ENCODE data around the gene SPESP1.

The SPESP1 gene

GRCh38 chr15:68985361-68985891, 55.1 kb downstream of the SPESP1 start:
- no peak for TF ChIP-seq ZNF274 (IDR thresholded peaks at IDR 0.05; ENCODE audit: low read depth, low read length)
- no peak for TF ChIP-seq SUZ12 (IDR thresholded peaks at IDR 0.05; ENCODE audit: extremely low read depth, insufficient read depth, insufficient read length)
- no peak for TF ChIP-seq YY1 (IDR thresholded peaks at IDR 0.05; ENCODE audit: insufficient read depth, insufficient read length)
- H3K36me3 ChIP-seq (ENCODE audit: insufficient read depth, insufficient read length, low read length): no peaks in the 10 kb centered on the region
- no peak for DNase-seq (ENCODE audit: low read depth, low spot score)
- no peak overlapping the region for H3K4me3 ChIP-seq (ENCODE audit: insufficient read length, low read depth)
- peaks cover 3% of the 10 kb centered on the region for H3K27me3 ChIP-seq (ENCODE audit: insufficient read depth, insufficient read length)
- H3K9me3 ChIP-seq (ENCODE audit: insufficient read depth, low read length): peaks cover 8% of the 10 kb centered on the region; the same call in 1 of the 2 replicates
- H3K4me1 ChIP-seq (ENCODE audit: insufficient read depth, insufficient read length): peaks cover 5% of the 10 kb centered on the region
- no peak overlapping the region for H3K9ac ChIP-seq (ENCODE audit: insufficient read length, low read depth)

- Histone ChIP-seq H3K27me3 (ENCODE audit: insufficient read depth, insufficient read length) (peaks cover 3% of the 10 kb centered on the region), H3K9me3 (ENCODE audit: insufficient read depth, low read length) (peaks cover 8% of the 10 kb centered on the region; the same call in 1 of the 2 replicates), H3K36me3 (ENCODE audit: insufficient read depth, insufficient read length, low read length) (no peaks in the 10 kb centered on the region), H3K4me3 (ENCODE audit: insufficient read length, low read depth) (no peak overlapping the region), H3K4me1 (ENCODE audit: insufficient read depth, insufficient read length) (peaks cover 9% of the 10 kb centered on the region), H3K9ac (ENCODE audit: insufficient read length, low read depth) (no peak overlapping the region)
- no peak for TF ChIP-seq SUZ12 (IDR thresholded peaks at IDR 0.05; ENCODE audit: extremely low read depth, insufficient read depth, insufficient read length)
- TF ChIP-seq ZNF274 (IDR thresholded peaks at IDR 0.05; ENCODE audit: low read depth, low read length): no peak
- no peak for TF ChIP-seq YY1 (IDR thresholded peaks at IDR 0.05; ENCODE audit: insufficient read depth, insufficient read length)
- DNase-seq (ENCODE audit: low read depth, low spot score): no peak
Measured at GRCh38 chr15:68986322-68986721, 56.0 kb downstream of the SPESP1 start.

GRCh38 chr15:68987120-68987519, 56.8 kb downstream of the SPESP1 start:
- H3K36me3 ChIP-seq (ENCODE audit: insufficient read depth, insufficient read length, low read length): no peaks in the 10 kb centered on the region
- peaks cover 3% of the 10 kb centered on the region for H3K27me3 ChIP-seq (ENCODE audit: insufficient read depth, insufficient read length)
- TF ChIP-seq ZNF274 (IDR thresholded peaks at IDR 0.05; ENCODE audit: low read depth, low read length): no peak
- TF ChIP-seq YY1 (IDR thresholded peaks at IDR 0.05; ENCODE audit: insufficient read depth, insufficient read length): no peak
- TF ChIP-seq SUZ12 (IDR thresholded peaks at IDR 0.05; ENCODE audit: extremely low read depth, insufficient read depth, insufficient read length): no peak

GRCh38 chr15:68987676-68988075, 57.4 kb downstream of the SPESP1 start:
- no peak for TF ChIP-seq ZNF274 (IDR thresholded peaks at IDR 0.05; ENCODE audit: low read depth, low read length)
- TF ChIP-seq YY1 (IDR thresholded peaks at IDR 0.05; ENCODE audit: insufficient read depth, insufficient read length): no peak
- TF ChIP-seq SUZ12 (IDR thresholded peaks at IDR 0.05; ENCODE audit: extremely low read depth, insufficient read depth, insufficient read length): no peak
- Histone ChIP-seq H3K27me3 (ENCODE audit: insufficient read depth, insufficient read length) (peaks cover 3% of the 10 kb centered on the region), H3K36me3 (ENCODE audit: insufficient read depth, insufficient read length, low read length) (no peaks in the 10 kb centered on the region), H3K4me1 (ENCODE audit: insufficient read depth, insufficient read length) (peaks cover 9% of the 10 kb centered on the region), H3K4me3 (ENCODE audit: insufficient read length, low read depth) (no peak overlapping the region), H3K9ac (ENCODE audit: insufficient read length, low read depth) (no peak overlapping the region), H3K9me3 (ENCODE audit: insufficient read depth, low read length) (no peaks in the 10 kb centered on the region)
- DNase-seq (ENCODE audit: low read depth, low spot score): no peak

More at GRCh38 chr15:68987120-68987519, 56.8 kb downstream of the SPESP1 start:
- H3K4me1 ChIP-seq (ENCODE audit: insufficient read depth, insufficient read length): peaks cover 9% of the 10 kb centered on the region
- H3K9me3 ChIP-seq (ENCODE audit: insufficient read depth, low read length): peaks cover 3% of the 10 kb centered on the region; the same call in 1 of the 2 replicates
- DNase-seq (ENCODE audit: low read depth, low spot score): no peak
- H3K4me3 ChIP-seq (ENCODE audit: insufficient read length, low read depth): no peak overlapping the region
- no peak overlapping the region for H3K9ac ChIP-seq (ENCODE audit: insufficient read length, low read depth)

- Histone ChIP-seq H3K27me3 (ENCODE audit: insufficient read depth, insufficient read length) (peaks cover 3% of the 10 kb centered on the region), H3K4me1 (ENCODE audit: insufficient read depth, insufficient read length) (peaks cover 11% of the 10 kb centered on the region), H3K36me3 (ENCODE audit: insufficient read depth, insufficient read length, low read length) (no peaks in the 10 kb centered on the region), H3K4me3 (ENCODE audit: insufficient read length, low read depth) (no peak overlapping the region), H3K9ac (ENCODE audit: insufficient read length, low read depth) (no peak overlapping the region), H3K9me3 (ENCODE audit: insufficient read depth, low read length) (no peaks in the 10 kb centered on the region)
- DNase-seq (ENCODE audit: low read depth, low spot score): no peak
- no peak for TF ChIP-seq SUZ12 (IDR thresholded peaks at IDR 0.05; ENCODE audit: extremely low read depth, insufficient read depth, insufficient read length)
- no peak for TF ChIP-seq ZNF274 (IDR thresholded peaks at IDR 0.05; ENCODE audit: low read depth, low read length)
- no peak for TF ChIP-seq YY1 (IDR thresholded peaks at IDR 0.05; ENCODE audit: insufficient read depth, insufficient read length)
Measured at GRCh38 chr15:68989541-68990230, 59.4 kb downstream of the SPESP1 start.

- H3K9me3 ChIP-seq (ENCODE audit: insufficient read depth, low read length): no peaks in the 10 kb centered on the region
- H3K4me1 ChIP-seq (ENCODE audit: insufficient read depth, insufficient read length): peaks cover 11% of the 10 kb centered on the region
- TF ChIP-seq ZNF274 (IDR thresholded peaks at IDR 0.05; ENCODE audit: low read depth, low read length) (no peak), SUZ12 (IDR thresholded peaks at IDR 0.05; ENCODE audit: extremely low read depth, insufficient read depth, insufficient read length) (no peak), YY1 (IDR thresholded peaks at IDR 0.05; ENCODE audit: insufficient read depth, insufficient read length) (no peak)
- peak overlapping the region; percentile 34 for H3K9ac ChIP-seq (ENCODE audit: insufficient read length, low read depth)
- no peak for DNase-seq (ENCODE audit: low read depth, low spot score)
- no peak overlapping the region for H3K4me3 ChIP-seq (ENCODE audit: insufficient read length, low read depth)
- peaks cover 3% of the 10 kb centered on the region for H3K27me3 ChIP-seq (ENCODE audit: insufficient read depth, insufficient read length)
- no peaks in the 10 kb centered on the region for H3K36me3 ChIP-seq (ENCODE audit: insufficient read depth, insufficient read length, low read length)
Measured at GRCh38 chr15:68990231-68990991, 60.1 kb downstream of the SPESP1 start.

GRCh38 chr15:68990992-68991500, 60.7 kb downstream of the SPESP1 start:
- Histone ChIP-seq H3K4me3 (ENCODE audit: insufficient read length, low read depth) (no peak overlapping the region), H3K9ac (ENCODE audit: insufficient read length, low read depth) (peak overlapping the region; percentile 34), H3K27me3 (ENCODE audit: insufficient read depth, insufficient read length) (peaks cover 3% of the 10 kb centered on the region), H3K4me1 (ENCODE audit: insufficient read depth, insufficient read length) (peaks cover 11% of the 10 kb centered on the region), H3K36me3 (ENCODE audit: insufficient read depth, insufficient read length, low read length) (no peaks in the 10 kb centered on the region), H3K9me3 (ENCODE audit: insufficient read depth, low read length) (no peaks in the 10 kb centered on the region)
- TF ChIP-seq YY1 (IDR thresholded peaks at IDR 0.05; ENCODE audit: insufficient read depth, insufficient read length) (no peak), SUZ12 (IDR thresholded peaks at IDR 0.05; ENCODE audit: extremely low read depth, insufficient read depth, insufficient read length) (no peak), ZNF274 (IDR thresholded peaks at IDR 0.05; ENCODE audit: low read depth, low read length) (no peak)
- no peak for DNase-seq (ENCODE audit: low read depth, low spot score)
